GM21360 (cell line): ENCODE results near the gene PERP.

Source experiments
- ATAC-seq: cut with Tn5 transposase; IDR thresholded peaks from one replicate; pipeline ENCODE4 v1.9.1; 2021; ENCODE audit warnings: mild to moderate bottlenecking, moderate library complexity; ENCODE audit not compliant: unreplicated experiment

PERP gene

DNA sequence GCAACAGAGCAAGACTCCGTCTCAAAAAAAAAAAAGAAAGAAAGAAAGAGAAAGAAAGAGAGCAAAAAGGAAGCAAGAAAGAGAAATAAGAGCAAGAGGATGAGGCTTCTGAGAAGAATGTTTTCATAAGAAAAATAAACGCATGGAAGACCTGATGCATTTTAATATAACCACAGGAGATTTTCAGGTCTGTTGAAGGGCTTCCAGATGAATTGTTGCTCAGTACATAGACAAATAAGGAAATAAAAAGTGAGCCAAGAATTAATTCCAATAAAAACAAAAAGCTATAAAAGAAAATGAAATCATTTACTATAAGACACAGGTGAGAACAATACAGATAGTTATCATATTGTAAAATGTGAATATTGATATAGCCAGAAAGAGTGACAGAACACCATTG lies 43.5 kb downstream of the PERP start:
- ATAC-seq: no peak

DNA sequence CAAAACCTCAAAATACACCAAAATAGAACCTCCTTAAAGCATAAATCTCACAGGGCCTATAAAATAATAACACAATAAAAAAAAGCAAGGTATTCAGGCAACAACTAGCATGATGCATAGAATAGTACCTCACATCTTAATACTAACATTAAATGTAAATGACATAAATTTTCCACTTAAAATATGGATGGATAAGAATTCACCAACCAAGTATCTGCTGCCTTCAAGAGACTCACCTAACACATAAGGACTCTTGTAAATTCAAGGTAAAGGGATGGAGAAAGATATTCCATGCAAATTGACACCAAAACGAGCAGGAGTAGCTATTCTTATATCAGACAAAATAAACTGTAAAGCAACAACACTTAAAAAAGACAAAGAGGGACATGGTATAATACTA lies 52.2 kb downstream of the PERP start:
- ATAC-seq: no peak

DNA sequence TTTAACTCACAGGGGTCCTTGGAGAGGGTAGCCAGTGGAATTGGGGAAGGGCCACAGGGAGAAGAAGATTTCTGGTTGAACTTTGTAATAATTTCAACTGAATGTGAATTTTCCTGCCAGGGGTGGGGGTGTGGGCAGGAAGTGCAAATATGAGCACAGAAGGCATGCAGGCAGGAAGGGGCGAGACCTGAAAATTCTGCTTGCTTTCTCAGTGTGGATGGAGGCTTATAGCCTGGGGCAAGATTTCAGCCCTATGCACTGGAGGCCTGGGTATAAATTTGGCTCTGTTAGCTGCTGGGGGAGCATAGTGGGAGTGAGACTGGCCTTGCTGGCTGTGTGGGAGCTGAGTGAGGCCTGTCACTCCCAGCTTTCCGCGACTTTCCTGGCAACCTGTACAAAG lies 54.4 kb downstream of the PERP start:
- ATAC-seq: no peak

DNA sequence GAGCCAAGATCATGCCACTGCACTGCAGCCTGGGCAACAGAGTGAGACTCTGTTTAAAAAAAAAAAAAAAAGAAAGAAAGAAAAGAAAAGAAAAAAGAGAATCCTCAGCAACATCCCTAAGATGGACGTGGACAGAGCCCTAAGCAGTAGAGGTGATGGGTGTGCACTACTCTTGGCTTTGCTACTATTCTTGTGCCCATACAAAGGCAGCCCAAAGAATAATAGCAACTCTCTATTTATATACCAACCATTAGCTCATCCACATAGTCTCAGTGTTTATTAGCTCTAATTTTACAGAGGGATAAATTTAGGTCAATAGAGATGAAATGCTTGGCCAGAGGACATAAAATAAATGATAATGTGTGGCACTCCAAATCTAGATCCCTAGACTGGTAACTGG lies 62.2 kb downstream of the PERP start:
- ATAC-seq: no peak

DNA sequence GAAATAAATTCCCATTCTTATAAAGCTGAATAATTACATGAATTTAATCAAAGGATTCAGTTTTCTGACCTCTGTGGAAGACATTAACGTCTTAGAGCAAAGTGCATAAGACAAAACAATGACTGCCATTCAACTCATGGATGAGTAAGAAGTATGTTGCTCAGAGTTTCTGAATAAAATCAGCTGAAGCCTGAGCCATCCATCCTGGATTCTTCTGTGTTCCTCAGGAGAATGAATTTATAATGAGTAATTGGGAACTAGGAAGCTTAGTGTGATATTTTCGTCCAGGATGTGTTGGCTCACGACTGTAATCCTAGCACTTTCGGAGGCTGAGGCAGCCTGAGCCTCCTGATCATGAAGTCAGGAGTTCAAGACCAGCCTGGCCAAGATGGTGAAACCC lies 62.8 kb downstream of the PERP start:
- no peak for ATAC-seq
